ENCODE results near the gene EIF4G1. TPM values are rescaled to one million over a fixed set of nuclear protein-coding genes. Genes with fewer than 3 reads are reported as not detected.

The EIF4G1 gene
- total and polyA plus RNA-seq, 8 donors: 118 to 207 (median 174) TPM

DNA sequence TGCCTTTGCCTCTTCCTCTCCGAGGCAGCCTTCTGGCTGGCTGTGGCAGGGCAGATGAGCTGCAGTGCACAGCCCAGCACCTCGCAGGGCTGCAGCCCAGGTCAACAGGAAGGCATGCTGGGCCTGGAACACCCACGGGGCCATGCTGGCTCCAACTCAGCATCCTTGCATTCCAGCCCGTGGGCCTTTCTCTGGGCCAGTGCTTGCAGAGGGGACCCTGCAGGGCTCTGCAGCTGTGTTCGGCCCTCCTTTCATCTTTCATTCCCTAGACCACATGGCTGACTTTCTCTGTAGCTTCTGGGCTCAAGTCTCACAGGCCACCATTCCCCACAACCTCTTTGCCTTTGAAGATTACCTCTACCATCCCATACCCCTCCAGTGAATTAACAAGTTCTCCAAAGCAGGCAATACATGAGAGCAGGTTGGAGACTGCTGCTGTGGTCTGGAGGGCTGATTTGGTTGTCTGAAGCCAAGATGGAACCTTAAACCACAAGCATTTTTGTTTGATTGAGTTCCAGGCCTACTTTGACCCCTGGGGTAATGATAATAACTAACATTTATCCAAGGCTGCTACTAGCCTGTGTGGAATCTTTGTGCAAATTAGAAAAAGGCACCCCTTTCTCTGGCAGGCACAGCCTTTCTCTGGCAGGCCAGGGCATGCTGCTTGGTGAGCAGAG lies 28.9 kb downstream of the EIF4G1 start:
- FAIRE-seq (no peak), ATAC-seq (no peak), DNase-seq (no peak)
- TF ChIP-seq, protein P1, sequence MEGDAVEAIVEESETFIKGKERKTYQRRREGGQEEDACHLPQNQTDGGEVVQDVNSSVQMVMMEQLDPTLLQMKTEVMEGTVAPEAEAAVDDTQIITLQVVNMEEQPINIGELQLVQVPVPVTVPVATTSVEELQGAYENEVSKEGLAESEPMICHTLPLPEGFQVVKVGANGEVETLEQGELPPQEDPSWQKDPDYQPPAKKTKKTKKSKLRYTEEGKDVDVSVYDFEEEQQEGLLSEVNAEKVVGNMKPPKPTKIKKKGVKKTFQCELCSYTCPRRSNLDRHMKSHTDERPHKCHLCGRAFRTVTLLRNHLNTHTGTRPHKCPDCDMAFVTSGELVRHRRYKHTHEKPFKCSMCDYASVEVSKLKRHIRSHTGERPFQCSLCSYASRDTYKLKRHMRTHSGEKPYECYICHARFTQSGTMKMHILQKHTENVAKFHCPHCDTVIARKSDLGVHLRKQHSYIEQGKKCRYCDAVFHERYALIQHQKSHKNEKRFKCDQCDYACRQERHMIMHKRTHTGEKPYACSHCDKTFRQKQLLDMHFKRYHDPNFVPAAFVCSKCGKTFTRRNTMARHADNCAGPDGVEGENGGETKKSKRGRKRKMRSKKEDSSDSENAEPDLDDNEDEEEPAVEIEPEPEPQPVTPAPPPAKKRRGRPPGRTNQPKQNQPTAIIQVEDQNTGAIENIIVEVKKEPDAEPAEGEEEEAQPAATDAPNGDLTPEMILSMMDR (IDR thresholded peaks at IDR 0.05): no peak
- no peaks in the 10 kb centered on the region for H3K9me3 ChIP-seq
- no peaks in the 10 kb centered on the region for H3K36me3 ChIP-seq
- H3K27ac ChIP-seq: no peak overlapping the region
- WGBS, 2 donors: 80 to 82% methylated on average over 5 of the region's 5 CpGs
- no peaks in the 10 kb centered on the region for H3K27me3 ChIP-seq
- no peaks in the 10 kb centered on the region for H3K4me1 ChIP-seq
- intact Hi-C loops (cut with DNase I): no loop called here
- no peak overlapping the region for H3K4me3 ChIP-seq

DNA sequence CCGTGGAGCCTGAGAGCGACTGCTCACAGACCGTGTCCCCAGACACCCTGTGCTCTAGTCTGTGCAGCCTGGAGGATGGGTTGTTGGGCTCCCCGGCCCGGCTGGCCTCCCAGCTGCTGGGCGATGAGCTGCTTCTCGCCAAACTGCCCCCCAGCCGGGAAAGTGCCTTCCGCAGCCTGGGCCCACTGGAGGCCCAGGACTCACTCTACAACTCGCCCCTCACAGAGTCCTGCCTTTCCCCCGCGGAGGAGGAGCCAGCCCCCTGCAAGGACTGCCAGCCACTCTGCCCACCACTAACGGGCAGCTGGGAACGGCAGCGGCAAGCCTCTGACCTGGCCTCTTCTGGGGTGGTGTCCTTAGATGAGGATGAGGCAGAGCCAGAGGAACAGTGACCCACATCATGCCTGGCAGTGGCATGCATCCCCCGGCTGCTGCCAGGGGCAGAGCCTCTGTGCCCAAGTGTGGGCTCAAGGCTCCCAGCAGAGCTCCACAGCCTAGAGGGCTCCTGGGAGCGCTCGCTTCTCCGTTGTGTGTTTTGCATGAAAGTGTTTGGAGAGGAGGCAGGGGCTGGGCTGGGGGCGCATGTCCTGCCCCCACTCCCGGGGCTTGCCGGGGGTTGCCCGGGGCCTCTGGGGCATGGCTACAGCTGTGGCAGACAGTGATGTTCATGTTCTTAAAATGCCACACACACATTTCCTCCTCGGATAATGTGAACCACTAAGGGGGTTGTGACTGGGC lies 30.3 kb downstream of the EIF4G1 start:
- H3K4me1 ChIP-seq: no peaks in the 10 kb centered on the region
- 85% methylated on average over 20 to 24 of the region's 24 CpGs for WGBS, 2 donors
- H3K27me3 ChIP-seq: no peaks in the 10 kb centered on the region
- no peak overlapping the region for H3K4me3 ChIP-seq
- intact Hi-C loops (cut with DNase I): no loop called here
- no peak for FAIRE-seq
- peak in 1 of 6 donors; percentile 77 for DNase-seq
- TF ChIP-seq, protein P1 (IDR thresholded peaks at IDR 0.05): no peak
- no peak for ATAC-seq
- H3K9me3 ChIP-seq: no peaks in the 10 kb centered on the region
- H3K27ac ChIP-seq: peak overlapping the region in 1 of 4 donors; percentile 0
- H3K36me3 ChIP-seq: no peaks in the 10 kb centered on the region

DNA sequence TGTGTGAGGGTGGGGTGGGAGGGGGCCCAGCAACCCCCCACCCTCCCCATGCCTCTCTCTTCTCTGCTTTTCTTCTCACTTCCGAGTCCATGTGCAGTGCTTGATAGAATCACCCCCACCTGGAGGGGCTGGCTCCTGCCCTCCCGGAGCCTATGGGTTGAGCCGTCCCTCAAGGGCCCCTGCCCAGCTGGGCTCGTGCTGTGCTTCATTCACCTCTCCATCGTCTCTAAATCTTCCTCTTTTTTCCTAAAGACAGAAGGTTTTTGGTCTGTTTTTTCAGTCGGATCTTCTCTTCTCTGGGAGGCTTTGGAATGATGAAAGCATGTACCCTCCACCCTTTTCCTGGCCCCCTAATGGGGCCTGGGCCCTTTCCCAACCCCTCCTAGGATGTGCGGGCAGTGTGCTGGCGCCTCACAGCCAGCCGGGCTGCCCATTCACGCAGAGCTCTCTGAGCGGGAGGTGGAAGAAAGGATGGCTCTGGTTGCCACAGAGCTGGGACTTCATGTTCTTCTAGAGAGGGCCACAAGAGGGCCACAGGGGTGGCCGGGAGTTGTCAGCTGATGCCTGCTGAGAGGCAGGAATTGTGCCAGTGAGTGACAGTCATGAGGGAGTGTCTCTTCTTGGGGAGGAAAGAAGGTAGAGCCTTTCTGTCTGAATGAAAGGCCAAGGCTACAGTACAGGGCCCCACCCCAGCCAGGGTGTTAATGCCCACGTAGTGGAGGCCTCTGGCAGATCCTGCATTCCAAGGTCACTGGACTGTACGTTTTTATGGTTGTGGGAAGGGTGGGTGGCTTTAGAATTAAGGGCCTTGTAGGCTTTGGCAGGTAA lies 31.1 kb downstream of the EIF4G1 start:
- peak; percentile 32 to 78 (median 76) for ATAC-seq
- TF ChIP-seq, protein P1 (IDR thresholded peaks at IDR 0.05): peak in 2 of 4 donors; percentile 16 to 31
- 40 to 44% methylated on average over 14 of the region's 14 CpGs for WGBS, 2 donors

DNA sequence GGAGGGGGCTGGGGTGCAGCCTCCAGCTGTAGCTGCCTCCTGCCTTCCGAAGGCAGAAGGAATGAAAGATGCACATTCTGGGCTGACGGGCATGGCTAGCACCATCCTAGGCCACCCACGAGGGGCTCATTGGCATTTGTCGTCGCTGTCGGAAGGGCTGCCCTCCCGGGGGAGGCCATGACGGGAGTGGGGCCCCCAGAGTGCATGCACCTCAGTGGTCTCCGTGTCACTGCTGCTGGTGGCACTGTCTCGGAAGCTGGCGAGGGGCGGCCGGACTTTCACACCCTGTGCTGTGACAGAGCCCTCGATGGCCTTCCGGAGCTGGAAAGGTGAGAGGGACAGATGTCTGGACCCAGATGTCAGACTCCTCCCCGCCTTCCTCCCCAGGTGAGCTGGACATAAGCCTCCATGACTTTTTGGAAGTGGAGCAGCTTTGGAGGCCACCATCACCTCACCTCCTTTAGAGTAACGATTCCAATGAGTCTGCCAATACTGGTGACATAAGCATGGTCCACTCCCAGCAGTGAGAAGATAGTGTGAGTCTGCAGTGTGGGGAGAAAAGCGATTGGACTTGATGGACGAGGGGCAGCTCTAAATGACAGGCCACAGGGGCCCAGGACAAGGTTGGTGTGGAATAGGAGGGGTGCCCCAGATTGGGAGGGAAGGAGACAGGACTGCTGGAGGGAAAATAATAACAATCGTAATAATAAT lies 32.2 kb downstream of the EIF4G1 start:
- no peak overlapping the region for H3K27ac ChIP-seq
- no peaks in the 10 kb centered on the region for H3K27me3 ChIP-seq
- DNase-seq (peak in 1 of 6 donors; percentile 74), FAIRE-seq (no peak), ATAC-seq (no peak)
- intact Hi-C loops (cut with DNase I): no loop called here
- TF ChIP-seq, protein P1 (IDR thresholded peaks at IDR 0.05): no peak
- peaks cover 0 to 7% (median 0%) of the 10 kb centered on the region in 3 donors for H3K4me1 ChIP-seq
- no peaks in the 10 kb centered on the region for H3K36me3 ChIP-seq
- WGBS, 2 donors: 88 to 95% methylated on average over 20 of the region's 20 CpGs
- no peak overlapping the region for H3K4me3 ChIP-seq
- no peaks in the 10 kb centered on the region for H3K9me3 ChIP-seq

More for the DNA sequence above, 31.1 kb downstream of the EIF4G1 start:
- Histone ChIP-seq H3K9me3 (no peaks in the 10 kb centered on the region), H3K27me3 (no peaks in the 10 kb centered on the region), H3K36me3 (no peaks in the 10 kb centered on the region), H3K4me1 (peaks cover 0 to 3% (median 0%) of the 10 kb centered on the region in 3 donors), H3K4me3 (no peak overlapping the region), H3K27ac (peak overlapping the region in 1 of 4 donors; percentile 0)
- DNase-seq: peak in 4 of 6 donors; percentile 44 to 64 (median 61)
- no peak for FAIRE-seq
- intact Hi-C loops (cut with DNase I): no loop called here
